Measurements from ENCODE around the gene FBXO31.

FBXO31 gene

DNA sequence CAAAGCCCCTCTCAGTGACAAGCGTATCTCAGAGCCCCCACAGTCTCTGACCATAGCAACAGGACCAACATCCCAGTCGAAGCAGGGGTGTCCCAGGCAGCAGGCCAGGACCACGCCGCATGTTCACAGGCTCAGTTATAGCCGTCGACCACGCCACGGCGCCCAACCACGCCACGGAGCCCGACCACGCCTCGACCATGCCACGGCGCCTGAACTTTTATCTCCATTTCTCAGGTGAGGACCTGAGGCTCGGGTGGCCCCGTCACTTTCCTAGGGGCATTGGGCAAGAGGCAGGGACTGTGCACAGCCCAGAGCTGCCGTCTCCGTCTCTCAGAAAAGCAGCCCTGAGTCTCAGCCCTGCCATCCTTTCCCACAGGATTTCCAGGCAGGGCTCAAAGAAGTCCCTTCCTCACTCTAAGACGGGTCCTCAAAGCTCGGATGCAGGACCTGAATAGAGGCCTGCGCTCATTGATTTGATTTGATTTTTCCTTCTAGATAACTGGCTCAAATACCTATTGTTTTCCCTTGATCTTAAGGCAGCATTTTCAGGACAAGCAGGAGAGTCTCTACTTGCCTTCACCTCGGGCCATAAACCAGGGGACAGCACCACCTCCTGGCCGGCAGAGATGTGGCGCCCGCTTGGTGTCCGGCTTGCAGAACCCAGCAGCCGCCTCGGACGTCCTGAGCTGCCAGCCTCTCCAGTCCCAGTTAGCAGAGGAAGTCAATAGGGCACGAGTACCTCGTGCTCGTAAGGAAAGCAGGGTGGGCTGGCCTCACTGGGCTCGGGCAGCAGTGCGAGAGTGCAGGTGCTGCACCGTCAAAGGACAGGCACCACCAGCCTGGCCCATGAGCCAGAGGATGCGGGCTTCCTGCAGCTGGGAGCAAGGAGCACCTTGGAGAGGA lies 105.1 kb downstream of the FBXO31 start:
- no peaks in the 10 kb centered on the region for H3K27me3 ChIP-seq (ENCODE audit: insufficient read depth, low read length)
- no peaks in the 10 kb centered on the region for H3K9me3 ChIP-seq (ENCODE audit: low read length)
- no peak overlapping the region for H2AFZ ChIP-seq (ENCODE audit: low read depth, low read length)
- peaks cover 20% of the 10 kb centered on the region for H3K4me1 ChIP-seq (ENCODE audit: insufficient read depth, low read length)
- H3K4me3 ChIP-seq (ENCODE audit: low read length), result no peak overlapping the region
- H3K36me3 ChIP-seq (ENCODE audit: insufficient read depth, low read length), result no peaks in the 10 kb centered on the region

Measured in neuron (in vitro differentiated cells).